SK-N-MC (cell line): ENCODE data around the gene PCNX2.

Experiments used
- DNase-seq: peaks from one replicate; pipeline ENCODE4 v3.0.0-alpha.2; 2011; ENCODE audit warnings: low read depth, low spot score
- H3K27ac ChIP-seq: fragments of 200-600 bp; sonication (generic); 2 replicates; pipeline ENCODE4 v1.5.1; 2016; ENCODE audit warnings: mixed run types
- H3K36me3 ChIP-seq: fragments of 200-600 bp; sonication (generic); 2 replicates; pipeline ENCODE4 v1.6.1; 2017; ENCODE audit warnings: antibody characterized with exemption, low read length, mixed read lengths; ENCODE audit not compliant: insufficient read depth
- H3K4me3 ChIP-seq: fragments of 200-600 bp; sonication (generic); 2 replicates; pipeline ENCODE4 v1.5.1; 2016
- H3K9ac ChIP-seq: fragments of 200-600 bp; sonication (generic); 2 replicates; pipeline ENCODE4 v1.8.0; 2017; ENCODE audit warnings: mixed run types, mixed read lengths; ENCODE audit not compliant: insufficient read length
- H3K9me3 ChIP-seq: fragments of 200-600 bp; sonication (generic); 2 replicates; pipeline ENCODE4 v1.6.1; 2017; ENCODE audit warnings: low read depth, mild to moderate bottlenecking, antibody characterized with exemption, low read length, moderate library complexity, mixed read lengths
- EZH2 ChIP-seq: fragments of 200-600 bp; sonication (generic); IDR thresholded peaks from one replicate; pipeline ENCODE4 v1.6.1; 2017; ENCODE audit warnings: antibody characterized with exemption
- FOXP2 ChIP-seq: optimal IDR thresholded peaks from 2 replicates; pipeline ENCODE3; 2011; ENCODE audit warnings: mild to moderate bottlenecking, moderate library complexity; ENCODE audit not compliant: insufficient read depth; ENCODE audit errors: extremely low read length, control extremely low read depth
- POLR2AphosphoS5 ChIP-seq: IDR thresholded peaks from 2 replicates; pipeline ENCODE4 v1.6.1; 2012; ENCODE audit warnings: mild to moderate bottlenecking, low read depth, low read length, borderline replicate concordance

PCNX2 gene

GRCh38 chr1:233295975-233296322 is 424 bp upstream of the PCNX2 start:
- no peaks in the 10 kb centered on the region for H3K9me3 ChIP-seq
- TF ChIP-seq POLR2AphosphoS5 (no peak), EZH2 (no peak), FOXP2 (no peak)
- H3K4me3 ChIP-seq, result no peak overlapping the region
- no peak overlapping the region for H3K9ac ChIP-seq
- H3K36me3 ChIP-seq, result no peaks in the 10 kb centered on the region
- no peak overlapping the region for H3K27ac ChIP-seq
- DNase-seq, result no peak

- H3K27ac ChIP-seq, result no peak overlapping the region
- TF ChIP-seq POLR2AphosphoS5 (no peak), FOXP2 (no peak), EZH2 (no peak)
- no peak for DNase-seq
Observed at GRCh38 chr1:233294913-233295236, 650 bp downstream of the PCNX2 start.

DNA sequence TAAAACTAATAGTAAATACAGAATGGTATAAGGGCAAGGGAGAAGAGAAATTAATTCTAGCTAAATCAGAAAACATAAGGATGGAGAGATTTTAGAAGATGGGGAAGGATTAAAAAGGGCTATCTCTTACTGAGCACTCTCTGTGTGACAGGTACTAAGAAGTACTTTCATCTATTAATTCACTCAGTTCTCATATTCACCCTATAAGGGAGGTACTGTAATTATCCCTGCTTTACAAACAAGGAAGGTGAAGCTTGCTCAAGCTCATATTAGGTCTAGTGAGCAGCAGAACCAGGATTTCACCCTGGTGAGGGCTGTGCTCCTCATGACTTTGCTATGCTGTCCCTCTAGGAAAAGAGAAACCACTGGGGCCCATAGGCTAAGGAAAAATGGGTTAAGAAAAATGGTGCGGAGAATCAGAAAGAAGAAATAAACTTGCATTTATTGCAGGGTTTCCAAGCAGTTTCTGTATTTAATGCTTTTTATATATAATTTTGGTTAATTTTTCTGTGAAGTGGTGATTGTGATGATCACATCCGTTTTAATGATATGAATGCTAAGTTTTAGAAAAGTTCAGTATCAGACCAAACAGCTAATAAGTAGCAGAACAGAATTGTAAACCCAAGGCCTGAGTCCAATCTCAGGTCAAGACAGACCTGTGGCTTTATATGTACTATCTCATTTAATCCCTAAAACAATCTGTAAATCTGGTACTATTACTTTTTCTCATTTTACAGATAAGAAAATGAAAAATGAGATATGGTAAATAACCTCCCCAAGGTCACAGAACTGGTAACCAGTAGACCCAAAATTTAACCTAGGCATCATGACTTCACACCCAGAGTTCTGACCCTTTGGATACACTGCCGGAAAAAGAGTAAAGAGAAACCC is 1.7 kb downstream of the PCNX2 start:
- Histone ChIP-seq H3K9ac (no peak overlapping the region), H3K27ac (no peak overlapping the region), H3K9me3 (no peaks in the 10 kb centered on the region), H3K4me3 (no peak overlapping the region), H3K36me3 (no peaks in the 10 kb centered on the region)
- no peak for DNase-seq
- TF ChIP-seq FOXP2 (no peak), POLR2AphosphoS5 (no peak), EZH2 (no peak)

More at GRCh38 chr1:233294913-233295236, 650 bp downstream of the PCNX2 start:
- H3K4me3 ChIP-seq, result peak overlapping the region; percentile 70
- H3K9ac ChIP-seq, result no peak overlapping the region
- no peaks in the 10 kb centered on the region for H3K36me3 ChIP-seq
- H3K9me3 ChIP-seq, result no peaks in the 10 kb centered on the region

DNA sequence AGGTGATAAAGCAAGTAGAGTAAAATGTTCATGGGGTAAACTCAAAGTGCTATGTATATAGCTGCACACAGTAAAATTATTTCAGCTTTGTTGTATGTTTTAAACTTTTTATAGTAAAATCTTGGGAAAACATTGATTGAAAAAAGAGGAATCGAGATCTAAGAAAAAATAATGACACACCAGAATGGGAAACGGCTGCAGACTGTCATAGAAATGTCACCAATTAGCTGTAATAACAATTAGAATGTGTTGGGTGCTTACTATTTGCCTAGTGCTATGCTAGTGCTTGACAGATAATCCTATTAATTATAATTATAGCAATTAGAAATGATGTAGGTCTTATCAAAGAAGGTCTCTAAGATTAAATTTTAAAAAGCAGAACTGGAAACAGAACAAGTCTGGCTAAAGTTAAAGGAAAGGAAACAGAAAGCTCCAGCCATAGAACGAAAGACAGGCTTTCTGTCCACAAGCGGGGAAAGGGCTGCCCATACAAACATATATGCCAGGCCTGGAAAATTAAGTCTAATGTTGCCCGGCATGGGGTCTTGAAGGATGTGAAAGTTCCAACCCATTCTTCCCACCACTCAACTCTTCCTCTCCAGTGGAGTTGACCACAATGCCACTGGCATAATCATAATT is 5.0 kb downstream of the PCNX2 start:
- H3K9ac ChIP-seq, result no peak overlapping the region
- no peak for TF ChIP-seq EZH2
- TF ChIP-seq FOXP2, result no peak
- TF ChIP-seq POLR2AphosphoS5, result no peak
- H3K36me3 ChIP-seq, result no peaks in the 10 kb centered on the region
- DNase-seq, result no peak
- no peaks in the 10 kb centered on the region for H3K9me3 ChIP-seq
- no peak overlapping the region for H3K4me3 ChIP-seq
- H3K27ac ChIP-seq, result no peak overlapping the region

- no peak for TF ChIP-seq POLR2AphosphoS5
- TF ChIP-seq EZH2, result no peak
- H3K9me3 ChIP-seq, result no peaks in the 10 kb centered on the region
- H3K4me3 ChIP-seq, result no peak overlapping the region
- no peaks in the 10 kb centered on the region for H3K36me3 ChIP-seq
- H3K9ac ChIP-seq, result no peak overlapping the region
- DNase-seq, result no peak
- H3K27ac ChIP-seq, result no peak overlapping the region
Observed at GRCh38 chr1:233289676-233290075, 5.8 kb downstream of the PCNX2 start.

DNA sequence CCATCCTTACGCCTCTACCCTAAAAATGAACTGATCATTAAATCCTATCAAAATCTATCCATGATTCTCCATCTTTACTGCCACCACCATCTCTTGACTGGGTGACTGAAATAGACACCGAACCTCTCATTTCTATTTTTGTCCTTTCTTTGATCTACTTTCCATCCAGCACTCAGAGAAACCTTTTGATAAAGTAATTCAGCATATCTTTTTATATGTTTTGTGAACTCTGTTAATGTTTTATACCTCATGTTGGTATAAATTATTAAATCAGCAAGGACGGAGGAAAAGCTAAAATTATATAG is 13.0 kb downstream of the PCNX2 start:
- H3K4me3 ChIP-seq, result no peak overlapping the region
- H3K36me3 ChIP-seq, result no peaks in the 10 kb centered on the region
- no peaks in the 10 kb centered on the region for H3K9me3 ChIP-seq
- DNase-seq, result no peak
- H3K9ac ChIP-seq, result no peak overlapping the region
- no peak overlapping the region for H3K27ac ChIP-seq
- TF ChIP-seq EZH2, result no peak
- TF ChIP-seq FOXP2, result no peak
- no peak for TF ChIP-seq POLR2AphosphoS5

GRCh38 chr1:233281711-233282581 is 13.6 kb downstream of the PCNX2 start:
- no peak for DNase-seq
- no peak for TF ChIP-seq EZH2
- TF ChIP-seq POLR2AphosphoS5, result no peak
- TF ChIP-seq FOXP2, result no peak
- Histone ChIP-seq H3K27ac (no peak overlapping the region), H3K36me3 (no peaks in the 10 kb centered on the region), H3K9me3 (no peaks in the 10 kb centered on the region), H3K4me3 (no peak overlapping the region), H3K9ac (no peak overlapping the region)

GRCh38 chr1:233279971-233280370 is 15.6 kb downstream of the PCNX2 start:
- Histone ChIP-seq H3K9ac (no peak overlapping the region), H3K4me3 (no peak overlapping the region), H3K36me3 (no peaks in the 10 kb centered on the region), H3K27ac (no peak overlapping the region), H3K9me3 (no peaks in the 10 kb centered on the region)
- no peak for TF ChIP-seq EZH2
- no peak for TF ChIP-seq POLR2AphosphoS5
- no peak for TF ChIP-seq FOXP2
- DNase-seq, result no peak

GRCh38 chr1:233278631-233279030 is 16.9 kb downstream of the PCNX2 start:
- Histone ChIP-seq H3K4me3 (no peak overlapping the region), H3K36me3 (no peaks in the 10 kb centered on the region), H3K9me3 (no peaks in the 10 kb centered on the region), H3K27ac (no peak overlapping the region), H3K9ac (no peak overlapping the region)
- TF ChIP-seq FOXP2 (no peak), EZH2 (no peak), POLR2AphosphoS5 (no peak)
- no peak for DNase-seq
